Ovary (tissue), 3 donors: ENCODE data around the gene CCNE1.

Experiments
- POLR2A ChIP-seq: fragments of 450-650 bp; IDR thresholded peaks from one replicate; pipeline ENCODE4 v1.6.1; 2017; ENCODE audit warnings: antibody characterized with exemption, mild to moderate bottlenecking, moderate library complexity
- TF ChIP-seq, protein P1 (sequence below), 3 donors: fragments of 450-650 bp in 2 of 3; fragments of 200-600 bp in 1 of 3; IDR thresholded peaks; one replicate each; pipeline versions ENCODE4 v1.5.1 to v1.8.0; 2016 to 2022; ENCODE audit warnings: antibody characterized with exemption in 3 of 3, mild to moderate bottlenecking in 1 of 3
- donor health status: DM: no; HTN: no; CAD: no.

DNA sequence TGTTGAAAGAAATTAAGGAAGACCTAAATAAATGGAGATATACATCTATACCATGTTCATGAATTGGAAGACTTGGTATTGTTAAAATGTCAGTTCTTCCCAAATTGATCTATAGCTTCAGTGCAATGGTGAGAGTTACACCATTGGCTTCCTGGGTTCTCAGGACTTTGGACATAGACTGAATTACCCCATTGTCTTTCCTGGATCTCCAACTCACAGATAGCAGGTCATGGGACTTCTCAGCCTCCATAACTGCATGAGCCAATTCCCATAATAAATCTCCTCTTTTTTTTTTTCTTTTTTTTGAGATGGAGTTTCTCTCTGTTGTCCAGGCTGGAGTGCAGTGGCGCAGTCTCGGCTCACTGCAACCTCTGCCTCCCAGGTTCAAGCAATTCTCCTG lies 38.7 kb downstream of the CCNE1 start:
- TF ChIP-seq, protein P1, sequence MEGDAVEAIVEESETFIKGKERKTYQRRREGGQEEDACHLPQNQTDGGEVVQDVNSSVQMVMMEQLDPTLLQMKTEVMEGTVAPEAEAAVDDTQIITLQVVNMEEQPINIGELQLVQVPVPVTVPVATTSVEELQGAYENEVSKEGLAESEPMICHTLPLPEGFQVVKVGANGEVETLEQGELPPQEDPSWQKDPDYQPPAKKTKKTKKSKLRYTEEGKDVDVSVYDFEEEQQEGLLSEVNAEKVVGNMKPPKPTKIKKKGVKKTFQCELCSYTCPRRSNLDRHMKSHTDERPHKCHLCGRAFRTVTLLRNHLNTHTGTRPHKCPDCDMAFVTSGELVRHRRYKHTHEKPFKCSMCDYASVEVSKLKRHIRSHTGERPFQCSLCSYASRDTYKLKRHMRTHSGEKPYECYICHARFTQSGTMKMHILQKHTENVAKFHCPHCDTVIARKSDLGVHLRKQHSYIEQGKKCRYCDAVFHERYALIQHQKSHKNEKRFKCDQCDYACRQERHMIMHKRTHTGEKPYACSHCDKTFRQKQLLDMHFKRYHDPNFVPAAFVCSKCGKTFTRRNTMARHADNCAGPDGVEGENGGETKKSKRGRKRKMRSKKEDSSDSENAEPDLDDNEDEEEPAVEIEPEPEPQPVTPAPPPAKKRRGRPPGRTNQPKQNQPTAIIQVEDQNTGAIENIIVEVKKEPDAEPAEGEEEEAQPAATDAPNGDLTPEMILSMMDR (IDR thresholded peaks at IDR 0.05) = no peak
- TF ChIP-seq POLR2A = no peak
